ENCODE data around the gene NSUN2. TPM values are rescaled to one million over a fixed set of nuclear protein-coding genes. Genes with fewer than 3 reads are reported as not detected.

Gene NSUN2
- total and polyA plus RNA-seq, 2 experiments from 2014 or later, result 65.4 to 112 TPM

- no peaks in the 10 kb centered on the region for H3K27me3 ChIP-seq (ENCODE audit: insufficient read depth)
- H4K20me1 ChIP-seq (replicated peaks; ENCODE audit: insufficient read depth), result 0 out of 2 replicates have a peak, but pooled peaks cover 6% of the 10 kb centered on the region
- H3K79me2 ChIP-seq (replicated peaks; ENCODE audit: insufficient read depth), result no peaks in the 10 kb centered on the region
- Mint-ChIP-seq H3K4me3 (no peak overlapping the region), H3K27ac (no peak overlapping the region), H3K27me3 (ENCODE audit: insufficient read depth, low read depth, poor library complexity) (peaks cover 2% of the 10 kb centered on the region), H3K4me1 (peaks cover 4% of the 10 kb centered on the region; the same call in 2 of the 3 replicates), H3K36me3 (ENCODE audit: low read depth) (peaks cover 21% of the 10 kb centered on the region), H3K9me3 (no peaks in the 10 kb centered on the region)
- H3F3A ChIP-seq (replicated peaks; ENCODE audit: low read depth), result no peaks in the 10 kb centered on the region
- H3K4me1 ChIP-seq (ENCODE audit: insufficient read depth), result no peaks in the 10 kb centered on the region
- TF ChIP-seq ZNF331 (CRISPR knock-in tag; IDR thresholded peaks at IDR 0.05; ENCODE audit: low read depth) (no peak), JUNB (IDR thresholded peaks at IDR 0.05; ENCODE audit: unreplicated experiment) (no peak), EZH2phosphoT487 (IDR thresholded peaks at IDR 0.05; ENCODE audit: unreplicated experiment) (no peak), ZNF462 (CRISPR knock-in tag; IDR thresholded peaks at IDR 0.05) (no peak), REST (IDR thresholded peaks at IDR 0.05; ENCODE audit: unreplicated experiment) (no peak), ETS1 (IDR thresholded peaks at IDR 0.05) (no peak)
- H3K27ac ChIP-seq (ENCODE audit: low read depth), result no peak overlapping the region
- no peaks in the 10 kb centered on the region for H3K9me2 ChIP-seq (ENCODE audit: insufficient read depth)
- no peak overlapping the region for H3K4me3 ChIP-seq
- H2AFZ ChIP-seq, result no peak overlapping the region
- ATAC-seq, result no peak
- no peaks in the 10 kb centered on the region for H3K36me3 ChIP-seq (ENCODE audit: insufficient read depth)
- H3K4me2 ChIP-seq, result no peak overlapping the region
- DNase-seq (ENCODE audit: low spot score), result no peak
These were observed 39.5 kb downstream of the NSUN2 start for GRCh38 chr5:6593148-6594016.
